Endothelial cell of umbilical vein (primary cell): ENCODE data around the gene CAPN1. TPM values are rescaled to one million over a fixed set of nuclear protein-coding genes. Genes with fewer than 3 reads are reported as not detected.
A peak's percentile ranks its signal among the peaks of the same experiment; 100 is the strongest.

Source experiments
- BruUV-seq: library from RNA; stranded (reverse); fragments of 400-500 nt; replicated peaks from 2 replicates; lab custom pipeline; 2021; lab: Mats Ljungman, UMichigan
- CTCF ChIA-PET: fragments of 300-600, 350-600 bp; sonication (Branson Sonifier 250); formaldehyde crosslinking; loops from one replicate; lab custom pipeline; 2021; ENCODE audit warnings: antibody characterized with exemption, inconsistent platforms; lab: Charles Lee
- POLR2A ChIA-PET: fragments of 300-600, 350-600 bp; sonication (Branson Sonifier 250); formaldehyde crosslinking; loops from one replicate; lab custom pipeline; 2021; ENCODE audit warnings: antibody characterized with exemption, inconsistent platforms; lab: Charles Lee
- DNase-seq: peaks from one replicate; pipeline ENCODE4 v3.0.0-alpha.2; 2011; ENCODE audit warnings: low read depth, low spot score
- FAIRE-seq: peaks from 2 replicates; lab custom pipeline; 2011; peaks lifted over from hg19 to GRCh38; lab: Jason Lieb, UNC
- H2AFZ ChIP-seq: 2 replicates; pipeline ENCODE4 v1.6.0; 2012; ENCODE audit warnings: low read depth, low read length, control low read depth, inconsistent platforms
- H3K27ac ChIP-seq: 2 replicates; pipeline ENCODE4 v1.5.1; 2011; ENCODE audit warnings: low read depth, mild to moderate bottlenecking, control low read depth, low read length, moderate library complexity; ENCODE audit not compliant: insufficient read depth
- H3K27me3 ChIP-seq, 2 experiments: 2 replicates each; pipeline versions ENCODE4 v1.6.0 to v1.6.1; 2011; ENCODE audit warnings: low read length in 2 of 2, mixed read lengths in 1 of 2; ENCODE audit not compliant: control insufficient read depth in 2 of 2, insufficient read depth in 2 of 2
- H3K36me3 ChIP-seq, 2 experiments: 2 replicates in 1 of 2; 3 replicates in 1 of 2; pipeline ENCODE4 v1.5.1; 2011; ENCODE audit warnings: low read length in 2 of 2, mild to moderate bottlenecking in 1 of 2, moderate library complexity in 1 of 2; ENCODE audit not compliant: control insufficient read depth in 2 of 2, insufficient read depth in 2 of 2; ENCODE audit errors: extremely low read depth in 1 of 2
- H3K4me1 ChIP-seq: 3 replicates; pipeline ENCODE4 v1.5.1; 2011; ENCODE audit warnings: mild to moderate bottlenecking, low read length; ENCODE audit not compliant: control insufficient read depth, insufficient read depth; ENCODE audit errors: extremely low read depth
- H3K4me2 ChIP-seq: 2 replicates; pipeline ENCODE4 v1.6.1; 2011; ENCODE audit warnings: low read length, control low read depth, mixed read lengths; ENCODE audit not compliant: insufficient read depth
- H3K4me3 ChIP-seq, 3 experiments: fragments of 200-600 bp in 1 of 3; sonication (generic), shearing (Covaris generic) in 1 of 3; replicated peaks in 1 of 3; 2 replicates each; pipeline ENCODE4 v1.5.1; 2011 to 2016; ENCODE audit warnings: control low read depth in 3 of 3, low read length in 3 of 3, mild to moderate bottlenecking in 2 of 3, inconsistent platforms in 1 of 3, low read depth in 1 of 3, moderate library complexity in 1 of 3; ENCODE audit not compliant: insufficient read depth in 1 of 3
- H3K79me2 ChIP-seq: 2 replicates; pipeline ENCODE4 v1.6.0; 2012; ENCODE audit warnings: low read length, inconsistent platforms; ENCODE audit not compliant: control insufficient read depth, insufficient read depth
- H3K9ac ChIP-seq: replicated peaks from 2 replicates; pipeline ENCODE3; 2011; ENCODE audit warnings: low read length, control low read depth; ENCODE audit not compliant: insufficient read depth; ENCODE audit errors: extremely low read depth
- H3K9me1 ChIP-seq: replicated peaks from 3 replicates; pipeline ENCODE4 v1.6.0; 2011; ENCODE audit warnings: mild to moderate bottlenecking, low read length; ENCODE audit not compliant: control insufficient read depth, insufficient read depth; ENCODE audit errors: extremely low read depth
- H3K9me3 ChIP-seq: replicated peaks from 2 replicates; pipeline ENCODE4 v1.5.1; 2012; ENCODE audit warnings: low read length, inconsistent platforms; ENCODE audit not compliant: control insufficient read depth, insufficient read depth
- H4K20me1 ChIP-seq: replicated peaks from 2 replicates; pipeline ENCODE3; 2011; ENCODE audit warnings: mild to moderate bottlenecking, low read length; ENCODE audit not compliant: control insufficient read depth, insufficient read depth; ENCODE audit errors: extremely low read depth
- CTCF ChIP-seq, 2 donors: IDR thresholded peaks; 1 replicate in 1 of 2; 2 replicates in 1 of 2; pipeline ENCODE4 v1.5.1; 2011; ENCODE audit warnings: low read length in 2 of 2, mild to moderate bottlenecking in 2 of 2, moderate library complexity in 2 of 2, control low read depth in 1 of 2, inconsistent platforms in 1 of 2, low read depth in 1 of 2; ENCODE audit not compliant: insufficient read depth in 1 of 2; ENCODE audit errors: extremely low read depth in 1 of 2
- EZH2 ChIP-seq: IDR thresholded peaks from 2 replicates; pipeline ENCODE4 v1.6.1; 2012; ENCODE audit warnings: borderline replicate concordance, low read depth, mild to moderate bottlenecking, moderate library complexity, low read length, inconsistent platforms; ENCODE audit not compliant: severe bottlenecking
- MAX ChIP-seq: IDR thresholded peaks from 2 replicates; pipeline ENCODE4 v1.6.1; 2011; ENCODE audit not compliant: insufficient read depth, insufficient read length
- POLR2A ChIP-seq: IDR thresholded peaks from 2 replicates; pipeline ENCODE4 v1.6.1; 2012; ENCODE audit warnings: low read depth, mild to moderate bottlenecking, control low read depth, low read length
- dilution Hi-C: fragments of 300-500 bp; cut with MboI; formaldehyde crosslinking; loops from one replicate; pipeline ENCODE4 v1.15.0; 2019; ENCODE audit warnings: low sequenced_read_pairs; ENCODE audit not compliant: extremely low pct_ligation_motif_present
- intact Hi-C: fragments of 100-400 bp; cut with micrococcal nuclease; formaldehyde crosslinking; loops from one replicate; pipeline ENCODE4 v1.10.0; 2022
- polyA plus RNA-seq, 4 experiments: library from polyadenylated mRNA; depleted of rRNA in 3 of 4; stranded (reverse) in 3 of 4; unstranded in 1 of 4; fragments of >200 nt; gene quantifications; 2 replicates each; pipeline versions ENCODE4 v1.2.1 to v1.2.3, GENCODE V29; 2011 to 2012; ENCODE audit warnings: missing spikeins in 1 of 4
- total RNA-seq: library from RNA; stranded (reverse); gene quantifications from 2 replicates; pipeline ENCODE4 v1.2.3, GENCODE V29; 2021

Gene CAPN1
- total and polyA plus RNA-seq, 2 donors (not counting 3 experiments of a cell fraction or from before 2014, with no cell fraction given): 217 to 218 TPM

DNA sequence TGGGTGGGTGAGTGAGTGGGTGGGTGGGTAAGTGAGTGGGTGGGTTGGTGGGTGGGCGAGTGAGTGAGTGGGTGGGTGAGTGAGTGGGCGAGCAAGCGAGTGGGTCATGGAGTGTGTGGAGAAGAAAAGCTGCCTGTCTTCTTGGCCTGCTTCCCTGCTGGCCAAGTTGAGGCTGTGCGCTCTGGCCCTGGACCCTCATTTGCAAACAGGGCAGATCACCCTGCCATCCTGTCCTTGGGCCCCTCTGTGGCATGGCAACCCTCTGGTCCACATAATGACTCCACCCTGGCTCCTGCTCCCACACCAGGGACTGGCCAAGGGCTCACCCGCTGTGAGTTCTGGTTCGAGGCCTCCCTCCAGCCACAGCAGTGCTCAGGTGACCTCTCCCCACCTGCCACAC is 35.1 kb downstream of the CAPN1 start:
- POLR2A ChIA-PET: no interaction called here
- H3K27ac ChIP-seq: no peak overlapping the region
- H3K9ac ChIP-seq: no peak overlapping the region
- dilution Hi-C loops (no loop called here), intact Hi-C loops (no loop called here)
- H3K9me1 ChIP-seq: no peaks in the 10 kb centered on the region
- TF ChIP-seq MAX (no peak), CTCF (IDR thresholded peaks at IDR 0.05; ENCODE audit: extremely low read depth in 1 of 2, insufficient read depth in 1 of 2, low read depth in 1 of 2, low read length in 2 of 2) (peak in 1 of 2 donors; percentile 7), POLR2A (no peak), EZH2 (no peak)
- DNase-seq (no peak), FAIRE-seq (no peak)
- no peaks in the 10 kb centered on the region for H3K27me3 ChIP-seq
- no peaks in the 10 kb centered on the region for H4K20me1 ChIP-seq
- no peak overlapping the region for H2AFZ ChIP-seq
- no TSS peak for BruUV-seq
- no peaks in the 10 kb centered on the region for H3K36me3 ChIP-seq
- H3K4me2 ChIP-seq: no peak overlapping the region
- CTCF ChIA-PET: no interaction called here
- no peaks in the 10 kb centered on the region for H3K9me3 ChIP-seq
- no peaks in the 10 kb centered on the region for H3K79me2 ChIP-seq
- no peaks in the 10 kb centered on the region for H3K4me1 ChIP-seq
- H3K4me3 ChIP-seq: no peak overlapping the region
